ENCODE measurements around the gene C1QTNF5. TPM values are rescaled to one million over a fixed set of nuclear protein-coding genes. Genes with fewer than 3 reads are reported as not detected.

C1QTNF5 gene
- total RNA-seq, 2 experiments from 2014 or later: not detected

DNA sequence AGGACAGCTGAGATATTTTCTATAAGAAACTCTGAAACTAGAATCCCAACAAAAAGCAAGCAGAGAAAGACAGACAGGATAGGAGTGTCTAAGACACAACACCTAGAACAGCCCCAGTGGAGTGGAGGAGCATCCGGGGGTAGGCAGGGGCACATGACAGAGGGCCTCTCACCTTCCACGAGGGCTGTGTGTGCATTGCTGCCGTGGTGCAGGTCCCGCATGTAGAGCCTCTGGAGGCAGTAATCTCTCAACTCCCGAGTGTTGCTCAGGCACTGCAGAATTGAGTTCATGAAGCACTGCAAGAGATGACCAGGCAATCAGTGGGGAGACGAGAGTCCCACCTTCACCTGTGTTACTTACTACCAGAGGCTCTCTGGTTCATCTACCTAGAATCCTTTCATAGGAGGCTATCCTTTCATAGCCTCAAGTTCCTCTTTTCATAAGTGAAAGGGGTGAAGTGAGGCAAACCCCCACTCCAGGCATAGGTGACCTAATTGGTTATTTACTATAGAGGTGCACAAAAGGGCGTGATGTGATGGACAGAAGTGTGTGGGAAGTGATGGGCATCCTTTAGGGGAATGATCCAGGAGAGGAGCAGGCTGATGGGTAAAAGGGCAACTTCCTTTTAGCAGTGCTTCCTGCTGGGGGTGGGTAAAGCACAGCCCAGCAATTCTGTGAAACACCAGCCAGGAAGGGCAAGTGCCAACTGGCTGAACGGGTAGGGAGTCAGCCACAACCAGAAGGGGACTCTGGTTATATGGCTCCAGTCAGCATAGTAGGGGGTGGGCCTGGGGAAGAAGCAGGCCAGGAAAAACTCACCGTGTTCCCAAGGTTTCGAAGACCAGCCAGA is 18.9 kb upstream of the C1QTNF5 start:
- DNase-seq: no peak
- Mint-ChIP-seq H3K4me3 (no peak overlapping the region), H3K27ac (no peak overlapping the region), H3K9me3 (no peaks in the 10 kb centered on the region), H3K4me1 (peaks cover 14% of the 10 kb centered on the region), H3K36me3 (no peaks in the 10 kb centered on the region), H3K27me3 (peaks cover 52% of the 10 kb centered on the region)
- POLR2A ChIA-PET: no interaction called here
- no peak for ATAC-seq (ENCODE audit: low read depth)

DNA sequence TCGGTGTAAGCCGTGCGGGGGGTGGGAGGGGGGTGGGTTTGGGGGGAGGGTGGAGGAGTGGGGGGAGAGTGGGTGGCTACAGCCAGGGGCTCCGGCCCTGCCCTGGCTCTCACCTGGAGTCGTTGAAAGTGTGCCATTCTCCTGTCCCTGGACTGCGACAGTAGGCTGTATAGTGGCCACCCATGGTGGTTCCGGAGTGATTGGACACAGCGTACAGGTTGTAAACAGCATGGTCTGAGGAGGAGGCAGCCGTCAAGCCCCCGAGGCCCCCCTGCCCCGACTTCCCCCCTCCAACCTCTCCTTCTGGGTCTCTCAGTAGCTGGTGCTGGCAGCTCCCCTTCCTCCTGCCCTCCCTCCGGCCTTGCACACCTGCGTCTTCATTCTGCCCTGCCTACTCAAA is 16.4 kb upstream of the C1QTNF5 start:
- H3K9me3 Mint-ChIP-seq: no peaks in the 10 kb centered on the region
- no peak overlapping the region for H3K27ac Mint-ChIP-seq
- POLR2A ChIA-PET: interaction anchor here (0.6 to 1.7 kb wide), 2 partner anchors 20 to 60 kb away, joined by 5 to 6 read pairs; no protein-coding TSS in a partner anchor
- no peak for DNase-seq
- ATAC-seq (ENCODE audit: low read depth): no peak
- H3K27me3 Mint-ChIP-seq: peaks cover 43% of the 10 kb centered on the region
- H3K4me3 Mint-ChIP-seq: peak overlapping the region; percentile 24
- peaks cover 12% of the 10 kb centered on the region for H3K4me1 Mint-ChIP-seq
- H3K36me3 Mint-ChIP-seq: no peaks in the 10 kb centered on the region

DNA sequence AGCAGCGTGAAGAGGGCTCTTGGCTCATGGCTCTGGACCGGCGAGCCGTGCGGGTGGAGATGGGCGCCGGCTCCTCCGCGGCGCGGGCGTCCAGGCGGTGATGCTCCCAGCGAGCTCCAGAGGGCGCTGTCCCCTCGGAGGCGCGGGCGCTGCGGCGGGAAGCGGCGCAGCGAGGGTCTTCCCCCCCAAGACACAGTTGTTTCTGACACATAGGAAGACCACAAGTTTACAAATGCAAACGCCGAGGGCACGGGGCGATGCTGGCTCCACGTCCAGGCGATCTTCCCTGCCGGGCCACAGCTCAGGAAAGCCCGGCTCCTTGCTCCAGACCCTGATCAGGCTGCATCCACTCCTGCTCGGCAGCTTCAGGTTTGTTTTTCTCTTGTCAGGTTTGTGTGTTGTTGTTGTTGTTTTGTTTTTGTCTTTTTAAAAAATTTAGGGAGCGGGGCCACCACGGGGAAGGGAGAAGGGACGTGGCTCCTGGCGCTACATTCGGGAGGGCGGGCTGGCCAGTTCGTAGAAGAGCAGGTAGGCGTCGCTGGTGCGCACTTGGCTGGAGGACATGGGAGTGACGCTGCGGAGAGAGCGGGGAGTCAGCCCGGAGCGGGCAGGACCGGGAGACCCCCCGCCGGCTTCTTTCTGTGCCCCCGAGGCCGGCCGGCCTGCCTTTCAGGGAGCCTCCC is 15.8 kb upstream of the C1QTNF5 start:
- ATAC-seq (ENCODE audit: low read depth): peak; percentile 94
- Mint-ChIP-seq H3K4me1 (peaks cover 12% of the 10 kb centered on the region), H3K4me3 (peak overlapping the region; percentile 87), H3K36me3 (no peaks in the 10 kb centered on the region), H3K27ac (peak overlapping the region; percentile 68), H3K9me3 (no peaks in the 10 kb centered on the region), H3K27me3 (peaks cover 44% of the 10 kb centered on the region)
- POLR2A ChIA-PET: interaction anchor here (1.5 to 1.7 kb wide), 2 partner anchors 12 to 21 kb away, joined by 5 read pairs; no protein-coding TSS in a partner anchor
- peak; percentile 82 for DNase-seq

DNA sequence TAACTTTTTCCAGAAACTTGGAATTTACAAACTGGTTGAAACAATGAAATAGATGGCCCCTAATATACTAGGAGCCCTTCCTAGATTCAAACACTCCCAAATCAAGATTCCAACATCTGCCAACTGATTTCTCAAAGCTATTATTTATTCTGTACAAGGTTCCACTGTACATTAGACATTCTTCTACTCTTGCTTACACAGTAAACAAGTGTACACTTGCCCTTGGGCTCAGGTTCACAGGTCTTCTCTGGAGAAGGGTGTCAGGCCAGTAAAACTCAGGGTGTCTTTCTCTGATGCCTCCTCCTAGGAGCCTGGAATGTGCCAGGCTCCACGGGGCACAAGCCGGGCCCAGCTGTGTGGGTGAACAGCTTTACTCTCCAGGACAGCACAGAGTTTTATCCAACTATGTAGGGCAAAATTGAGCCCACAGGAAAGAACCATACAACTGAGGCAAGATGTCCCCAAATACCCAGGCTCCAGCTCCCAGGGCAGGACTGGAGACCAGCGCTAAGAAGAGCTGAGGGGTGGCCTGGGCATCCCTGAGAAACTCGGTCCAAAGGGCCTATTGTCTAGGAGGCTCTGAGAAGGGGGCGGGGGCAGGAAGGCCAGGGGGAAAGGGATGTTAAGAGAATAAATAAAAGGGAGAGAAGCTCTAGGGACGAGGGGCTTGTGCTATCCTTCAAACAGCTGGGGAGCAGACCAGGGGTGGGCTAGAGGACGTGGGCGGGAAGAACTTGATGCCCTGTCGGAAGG is 14.6 kb upstream of the C1QTNF5 start:
- peaks cover 47% of the 10 kb centered on the region for H3K27me3 Mint-ChIP-seq
- no peaks in the 10 kb centered on the region for H3K9me3 Mint-ChIP-seq
- no peak overlapping the region for H3K4me3 Mint-ChIP-seq
- peaks cover 14% of the 10 kb centered on the region for H3K4me1 Mint-ChIP-seq
- POLR2A ChIA-PET: interaction anchor here (1.0 to 1.5 kb wide), 2 partner anchors 13 to 17 kb away, joined by 4 to 5 read pairs; no protein-coding TSS in a partner anchor
- H3K27ac Mint-ChIP-seq: no peak overlapping the region
- no peak for DNase-seq
- ATAC-seq (ENCODE audit: low read depth): no peak
- H3K36me3 Mint-ChIP-seq: no peaks in the 10 kb centered on the region

DNA sequence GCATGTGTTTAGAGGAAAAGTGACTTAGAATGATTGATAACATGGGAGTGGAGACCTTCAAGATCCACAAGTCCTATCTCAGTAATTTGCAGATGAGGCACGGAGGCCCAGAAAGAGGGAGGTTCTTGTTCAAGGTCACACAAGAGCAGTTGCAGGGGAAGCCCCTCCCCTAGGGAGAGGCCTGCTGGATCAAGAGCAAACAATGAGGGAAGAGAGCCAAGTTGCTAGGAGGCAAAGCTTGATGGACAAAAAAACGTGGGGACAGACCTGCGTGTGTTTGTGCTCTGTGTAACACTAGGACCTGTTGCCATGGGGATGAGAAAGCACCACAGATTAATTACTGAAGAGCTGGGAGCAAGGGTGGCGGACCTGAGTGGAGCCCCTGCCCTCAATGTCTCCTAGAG is 12.2 kb upstream of the C1QTNF5 start:
- POLR2A ChIA-PET: no interaction called here
- Mint-ChIP-seq H3K9me3 (no peaks in the 10 kb centered on the region), H3K4me1 (peaks cover 13% of the 10 kb centered on the region), H3K27me3 (peaks cover 45% of the 10 kb centered on the region), H3K36me3 (no peaks in the 10 kb centered on the region), H3K4me3 (no peak overlapping the region), H3K27ac (no peak overlapping the region)
- ATAC-seq (ENCODE audit: low read depth) (no peak), DNase-seq (no peak)

DNA sequence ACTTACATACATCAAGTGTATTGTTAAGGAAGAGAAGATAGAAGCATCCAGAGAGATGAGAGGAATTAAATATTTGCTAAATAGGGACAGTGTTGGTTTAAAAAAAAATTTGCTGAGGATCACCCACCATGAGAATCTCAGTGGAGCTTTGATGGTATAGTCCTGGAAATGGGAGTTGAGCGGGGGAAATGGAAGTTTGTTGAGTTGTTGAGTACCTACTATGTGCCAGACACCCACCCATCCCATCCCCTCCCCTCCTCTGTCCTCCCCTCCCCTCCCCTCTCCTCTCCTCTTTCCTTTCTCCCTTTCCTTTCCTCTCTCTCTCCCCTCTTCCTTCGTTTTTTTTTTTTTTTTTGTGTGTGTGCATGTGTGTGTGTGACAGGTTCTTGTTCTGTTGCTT is 10.5 kb upstream of the C1QTNF5 start:
- H3K4me1 Mint-ChIP-seq: peaks cover 10% of the 10 kb centered on the region
- no peak overlapping the region for H3K4me3 Mint-ChIP-seq
- peaks cover 38% of the 10 kb centered on the region for H3K27me3 Mint-ChIP-seq
- POLR2A ChIA-PET: interaction anchor here (2.1 kb wide), 1 partner anchor 12 kb away, joined by 4 read pairs; no protein-coding TSS in a partner anchor
- H3K36me3 Mint-ChIP-seq: no peaks in the 10 kb centered on the region
- ATAC-seq (ENCODE audit: low read depth) (no peak), DNase-seq (no peak)
- no peak overlapping the region for H3K27ac Mint-ChIP-seq
- H3K9me3 Mint-ChIP-seq: no peaks in the 10 kb centered on the region

DNA sequence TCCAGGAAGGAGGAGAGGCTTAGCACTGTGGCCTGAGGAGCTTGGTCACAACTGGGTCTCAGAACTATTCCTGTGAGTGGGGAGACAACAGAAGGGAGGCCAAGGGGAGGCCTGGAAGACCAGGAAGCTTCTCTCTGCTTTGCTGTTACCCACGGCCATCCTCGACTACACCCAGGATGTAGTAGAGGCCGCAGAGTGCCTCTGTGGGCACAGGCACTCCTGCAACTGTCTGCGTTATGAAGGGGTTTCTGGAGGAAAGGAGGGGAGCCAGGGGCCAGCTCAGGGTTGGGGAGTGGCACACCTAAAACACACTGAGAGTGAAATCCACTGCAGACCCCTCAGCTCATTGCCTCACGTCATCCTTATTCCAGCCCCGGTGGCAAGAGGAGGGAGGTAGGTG is 9.6 kb upstream of the C1QTNF5 start:
- DNase-seq: no peak
- Mint-ChIP-seq H3K36me3 (no peaks in the 10 kb centered on the region), H3K27ac (peak overlapping the region; percentile 75), H3K4me3 (peak overlapping the region; percentile 43), H3K9me3 (no peaks in the 10 kb centered on the region), H3K27me3 (peaks cover 30% of the 10 kb centered on the region), H3K4me1 (peaks cover 6% of the 10 kb centered on the region)
- peak; percentile 56 for ATAC-seq (ENCODE audit: low read depth)
- POLR2A ChIA-PET: interaction anchor here (2.1 kb wide), 1 partner anchor 11 kb away, joined by 4 read pairs; no protein-coding TSS in a partner anchor

DNA sequence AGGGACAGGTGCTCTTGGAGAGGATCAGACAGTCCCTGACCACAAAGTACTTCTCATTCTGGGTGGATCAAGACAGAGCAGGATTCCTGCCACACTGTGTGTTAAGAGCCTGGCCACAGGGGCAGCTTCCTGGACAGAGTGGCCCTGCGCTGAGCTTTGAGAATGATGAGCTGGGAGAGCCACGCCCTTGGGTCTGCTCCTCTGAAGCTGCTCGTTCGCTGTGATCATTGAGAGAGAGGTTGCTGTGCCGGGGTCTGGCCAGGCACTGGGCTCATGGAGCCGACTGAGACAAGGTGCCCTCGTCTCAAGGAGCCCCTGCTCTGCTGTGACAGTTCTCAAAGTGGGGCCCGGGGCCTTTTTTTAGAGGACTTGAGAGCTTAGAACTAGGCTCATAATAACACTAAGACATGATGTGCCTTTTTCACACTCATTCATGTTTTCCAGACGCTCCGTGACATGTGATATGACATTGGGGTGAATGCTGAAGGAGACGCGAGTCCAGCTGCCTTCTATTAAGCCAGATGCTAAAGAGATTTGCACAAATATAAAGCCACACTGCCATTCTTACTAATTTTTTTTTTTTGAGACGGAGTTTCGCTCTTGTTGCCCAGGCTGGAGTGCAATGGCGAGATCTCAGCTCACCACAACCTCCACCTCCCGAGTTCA is 7.4 kb upstream of the C1QTNF5 start:
- H3K27me3 Mint-ChIP-seq: peaks cover 18% of the 10 kb centered on the region
- H3K4me1 Mint-ChIP-seq: peaks cover 6% of the 10 kb centered on the region
- ATAC-seq (ENCODE audit: low read depth) (no peak), DNase-seq (no peak)
- POLR2A ChIA-PET: interaction anchor here (1.2 kb wide), 1 partner anchor 14 kb away, joined by 3 read pairs; no protein-coding TSS in a partner anchor
- no peak overlapping the region for H3K27ac Mint-ChIP-seq
- H3K36me3 Mint-ChIP-seq: no peaks in the 10 kb centered on the region
- H3K4me3 Mint-ChIP-seq: no peak overlapping the region
- no peaks in the 10 kb centered on the region for H3K9me3 Mint-ChIP-seq

DNA sequence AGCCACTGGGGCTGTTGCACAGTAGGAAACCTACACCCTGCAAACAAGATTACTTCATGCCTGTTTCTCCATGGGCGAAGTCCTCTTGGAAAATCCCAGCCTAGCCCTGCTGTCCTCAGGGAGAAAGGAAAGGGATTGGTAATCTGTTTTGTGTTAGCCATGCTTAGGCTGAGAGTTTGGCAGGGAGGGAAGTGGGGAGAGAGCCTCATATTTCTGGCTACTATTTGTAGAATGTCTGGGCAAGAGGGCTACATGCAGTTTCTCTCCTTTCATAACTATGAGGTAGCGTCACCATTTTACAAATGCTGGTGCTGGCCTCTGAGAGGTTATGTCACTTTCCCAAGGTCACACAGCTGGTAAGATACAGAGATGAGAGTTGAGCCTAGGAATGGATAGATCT is 6.6 kb upstream of the C1QTNF5 start:
- no peak for ATAC-seq (ENCODE audit: low read depth)
- H3K9me3 Mint-ChIP-seq: no peaks in the 10 kb centered on the region
- peaks cover 6% of the 10 kb centered on the region for H3K4me1 Mint-ChIP-seq
- no peaks in the 10 kb centered on the region for H3K36me3 Mint-ChIP-seq
- peaks cover 21% of the 10 kb centered on the region for H3K27me3 Mint-ChIP-seq
- POLR2A ChIA-PET: interaction anchor here (1.2 kb wide), 1 partner anchor 15 kb away, joined by 3 read pairs; no protein-coding TSS in a partner anchor
- H3K27ac Mint-ChIP-seq: no peak overlapping the region
- no peak for DNase-seq
- no peak overlapping the region for H3K4me3 Mint-ChIP-seq

DNA sequence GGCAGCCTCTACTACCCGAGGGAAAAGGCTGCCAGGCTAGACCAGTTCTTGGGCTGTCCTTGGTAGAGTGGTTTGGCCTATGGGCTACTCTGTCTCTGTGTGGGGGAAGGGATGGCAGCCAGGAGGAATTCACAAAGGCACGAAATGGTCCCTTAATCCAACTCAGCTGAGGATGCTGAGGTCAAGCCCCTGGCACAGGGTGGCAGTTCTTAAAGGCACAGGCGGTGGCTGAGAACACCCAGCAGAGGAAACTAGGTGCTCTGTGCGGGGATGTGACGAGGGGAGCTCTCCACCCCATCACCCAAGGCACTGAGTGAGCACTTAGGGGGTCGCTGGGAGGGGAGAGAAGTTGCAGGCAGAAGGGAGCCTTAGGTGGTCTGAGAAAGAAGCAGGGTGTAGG is 5.9 kb upstream of the C1QTNF5 start, which contains the start of gene MFRP:
Gene MFRP (minus strand): TSS at position 101 of the 400 bp plus-strand sequence. CDS start 192 bp downstream, outside the sequence.
- ATAC-seq (ENCODE audit: low read depth): no peak
- POLR2A ChIA-PET: interaction anchor here (0.6 kb wide), 1 partner anchor 760 kb away, joined by 5 read pairs; no protein-coding TSS in a partner anchor
- Mint-ChIP-seq H3K4me1 (peaks cover 6% of the 10 kb centered on the region), H3K4me3 (no peak within 1 kb of the TSS), H3K36me3 (no peaks in the 10 kb centered on the region), H3K27me3 (peaks cover 21% of the 10 kb centered on the region), H3K27ac (no peak within 1 kb of the TSS), H3K9me3 (no peaks in the 10 kb centered on the region)
- no peak for DNase-seq

DNA sequence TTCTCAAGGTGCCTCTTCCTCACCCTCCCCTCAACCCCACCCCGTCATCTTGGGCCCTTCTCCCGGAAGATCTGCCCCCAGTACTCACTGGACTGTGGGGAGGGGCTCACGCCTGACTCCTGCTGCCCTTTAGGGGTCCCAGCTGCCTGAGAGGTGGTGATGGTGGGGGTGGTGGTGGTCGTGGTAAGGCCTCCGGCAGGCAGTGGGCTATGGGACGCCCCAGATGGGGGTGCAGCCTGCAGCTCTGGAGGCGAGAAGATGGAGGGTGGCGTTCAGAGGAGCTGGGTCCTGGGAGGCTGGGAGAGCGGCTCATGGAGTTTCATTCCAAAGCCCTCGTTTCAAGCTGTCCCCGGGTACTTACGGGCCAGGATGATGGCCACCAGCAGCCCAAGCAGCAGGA is 5.0 kb upstream of the C1QTNF5 start:
- POLR2A ChIA-PET: no interaction called here
- peaks cover 25% of the 10 kb centered on the region for H3K27me3 Mint-ChIP-seq
- H3K4me1 Mint-ChIP-seq: peaks cover 12% of the 10 kb centered on the region
- DNase-seq: no peak
- H3K9me3 Mint-ChIP-seq: no peaks in the 10 kb centered on the region
- ATAC-seq (ENCODE audit: low read depth): no peak
- no peak overlapping the region for H3K4me3 Mint-ChIP-seq
- no peaks in the 10 kb centered on the region for H3K36me3 Mint-ChIP-seq
- H3K27ac Mint-ChIP-seq: no peak overlapping the region

DNA sequence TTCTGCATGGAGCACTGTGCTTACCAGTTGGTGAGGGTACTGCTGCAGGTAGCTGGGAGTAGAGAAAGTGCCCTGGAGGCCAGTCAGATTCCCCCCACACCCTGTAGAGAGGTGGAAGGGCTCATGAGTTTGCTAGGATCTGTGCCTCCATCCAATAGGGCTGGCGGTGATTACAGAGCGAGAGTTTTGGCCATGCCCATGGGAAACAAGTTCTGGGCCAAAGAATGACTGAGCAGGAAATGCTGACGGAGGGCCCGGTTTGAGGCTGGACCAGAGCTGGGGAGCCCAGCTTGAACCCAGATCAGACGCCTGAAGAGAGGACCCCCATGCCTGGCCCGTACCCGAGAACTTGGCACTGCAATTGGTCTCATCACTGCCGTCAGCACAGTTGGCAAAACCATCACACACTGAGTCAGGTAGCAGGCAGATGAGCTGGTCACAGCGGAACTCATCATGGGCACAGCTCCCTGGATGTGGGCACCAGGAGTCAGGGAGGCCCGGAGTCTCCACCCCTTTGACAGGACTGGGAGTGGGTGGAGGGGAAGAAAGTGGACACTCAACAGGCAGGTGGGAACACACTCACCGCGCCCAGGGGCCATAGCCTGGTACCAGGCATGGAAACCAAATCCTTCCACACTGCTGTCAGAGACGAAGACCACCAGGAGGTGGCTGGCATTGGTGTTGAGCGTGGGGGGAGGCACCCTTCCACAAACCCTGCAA is 3.8 kb upstream of the C1QTNF5 start:
- Mint-ChIP-seq H3K27ac (no peak overlapping the region), H3K9me3 (no peaks in the 10 kb centered on the region), H3K4me3 (no peak overlapping the region), H3K36me3 (no peaks in the 10 kb centered on the region), H3K4me1 (peaks cover 6% of the 10 kb centered on the region), H3K27me3 (peaks cover 25% of the 10 kb centered on the region)
- POLR2A ChIA-PET: no interaction called here
- no peak for ATAC-seq (ENCODE audit: low read depth)
- no peak for DNase-seq

Data from activated naive CD8-positive, alpha-beta T cell treated with anti-CD3 and anti-CD28 coated beads, Interleukin-2, amount 10 ng/mL, durations not matched to agents 7 days and 5 days (primary cell).